A673 (cell line): Measurements from ENCODE around the gene FBXO10. TPM values are rescaled to one million over a fixed set of nuclear protein-coding genes. Genes with fewer than 3 reads are reported as not detected.

Source experiments
- BruUV-seq: library from RNA; stranded (reverse); fragments of 400-500 nt; replicated peaks from 2 replicates; lab custom pipeline; 2021; lab: Mats Ljungman, UMichigan
- CTCF ChIA-PET: fragments of 300-600 bp; sonication (Branson Sonifier 250); formaldehyde crosslinking; loops from one replicate; lab custom pipeline; 2022; ENCODE audit warnings: antibody characterized with exemption; lab: Charles Lee
- POLR2A ChIA-PET: fragments of 300-600 bp; sonication (Branson Sonifier 250); formaldehyde crosslinking; loops from one replicate; lab custom pipeline; 2022; ENCODE audit warnings: antibody characterized with exemption; ENCODE audit not compliant: low non-redundant PET; lab: Charles Lee
- DNase-seq: peaks from one replicate; pipeline ENCODE4 v3.0.0-alpha.2; 2015; ENCODE audit warnings: low spot score
- H3K27ac ChIP-seq: fragments of 200-600 bp; sonication (generic); 2 replicates; pipeline ENCODE4 v1.5.1; 2016; ENCODE audit warnings: mixed run types, low read depth, mild to moderate bottlenecking, mixed read lengths, antibody characterized with exemption, low read length; ENCODE audit not compliant: poor library complexity, severe bottlenecking
- H3K27me3 ChIP-seq: fragments of 200-600 bp; sonication (generic); replicated peaks from 2 replicates; pipeline ENCODE4 v1.6.1; 2017; ENCODE audit warnings: mixed run types, low read depth, mild to moderate bottlenecking, mixed read lengths, antibody characterized with exemption, low read length; ENCODE audit not compliant: insufficient read depth, poor library complexity
- H3K36me3 ChIP-seq: fragments of 200-600 bp; sonication (generic); 2 replicates; pipeline ENCODE4 v1.6.1; 2016; ENCODE audit warnings: mixed run types, mild to moderate bottlenecking, mixed read lengths, antibody characterized with exemption, low read length; ENCODE audit not compliant: insufficient read depth, poor library complexity, severe bottlenecking
- H3K4me1 ChIP-seq: fragments of 200-600 bp; sonication (generic); 2 replicates; pipeline ENCODE4 v1.6.1; 2017; ENCODE audit warnings: mixed run types, mild to moderate bottlenecking, mixed read lengths, antibody characterized with exemption, low read length; ENCODE audit not compliant: insufficient read depth, poor library complexity, severe bottlenecking
- H3K4me3 ChIP-seq: fragments of 200-600 bp; sonication (generic); 2 replicates; pipeline ENCODE4 v1.5.1; 2016; ENCODE audit warnings: low read depth, mixed run types, mild to moderate bottlenecking, mixed read lengths, low read length; ENCODE audit not compliant: poor library complexity, severe bottlenecking
- H3K9me3 ChIP-seq: fragments of 200-600 bp; sonication (generic); 2 replicates; pipeline ENCODE4 v1.6.1; 2016; ENCODE audit warnings: mixed run types, low read depth, mild to moderate bottlenecking, mixed read lengths, antibody characterized with exemption, low read length; ENCODE audit not compliant: poor library complexity, severe bottlenecking
- CTCF ChIP-seq: fragments of 300-800, 200-600 bp; sonication (generic); conservative IDR thresholded peaks from 2 replicates; pipeline ENCODE4 v1.5.1; 2017; ENCODE audit warnings: low read depth, mild to moderate bottlenecking, antibody characterized with exemption, low read length, moderate library complexity, mixed read lengths
- EZH2 ChIP-seq: fragments of 200-600 bp; sonication (generic); IDR thresholded peaks from 2 replicates; pipeline ENCODE4 v1.6.1; 2017; ENCODE audit warnings: borderline replicate concordance, low read depth, mild to moderate bottlenecking, mixed read lengths, antibody characterized with exemption, low read length; ENCODE audit not compliant: poor library complexity, severe bottlenecking
- intact Hi-C: fragments of 100-400 bp; cut with micrococcal nuclease; formaldehyde crosslinking; loops from one replicate; pipeline ENCODE4 v1.10.0; 2022; ENCODE audit not compliant: unreplicated experiment
- total RNA-seq: library from RNA; stranded (reverse); gene quantifications from 2 replicates; pipeline ENCODE4 v1.2.3, GENCODE V29; 2021

The FBXO10 gene
- total RNA-seq, 1 experiment from 2014 or later, result 14.5 TPM

GRCh38 chr9:37547328-37547878 is 28.8 kb downstream of the FBXO10 start:
- Histone ChIP-seq H3K9me3 (no peaks in the 10 kb centered on the region), H3K4me3 (no peak overlapping the region), H3K27me3 (no peaks in the 10 kb centered on the region), H3K36me3 (no peaks in the 10 kb centered on the region), H3K4me1 (no peaks in the 10 kb centered on the region), H3K27ac (no peak overlapping the region)
- no TSS peak for BruUV-seq
- no peak for DNase-seq
- intact Hi-C loops, result no loop called here
- TF ChIP-seq EZH2 (no peak), CTCF (no peak)
- CTCF ChIA-PET, result no interaction called here
- POLR2A ChIA-PET, result no interaction called here

- H3K9me3 ChIP-seq, result no peaks in the 10 kb centered on the region
- BruUV-seq, result no TSS peak
- ChIA-PET CTCF (no interaction called here), POLR2A (no interaction called here)
- H3K36me3 ChIP-seq, result no peaks in the 10 kb centered on the region
- intact Hi-C loops, result no loop called here
- H3K27ac ChIP-seq, result no peak overlapping the region
- no peaks in the 10 kb centered on the region for H3K4me1 ChIP-seq
- TF ChIP-seq CTCF (no peak), EZH2 (no peak)
- no peaks in the 10 kb centered on the region for H3K27me3 ChIP-seq
- DNase-seq, result no peak
- no peak overlapping the region for H3K4me3 ChIP-seq
Measured at GRCh38 chr9:37543468-37543867, 32.7 kb downstream of the FBXO10 start.

- Histone ChIP-seq H3K36me3 (no peaks in the 10 kb centered on the region), H3K9me3 (no peaks in the 10 kb centered on the region), H3K4me1 (no peaks in the 10 kb centered on the region), H3K27me3 (no peaks in the 10 kb centered on the region), H3K4me3 (no peak overlapping the region), H3K27ac (no peak overlapping the region)
- DNase-seq, result no peak
- ChIA-PET POLR2A (no interaction called here), CTCF (no interaction called here)
- TF ChIP-seq EZH2, result no peak
- TF ChIP-seq CTCF, result no peak
- no TSS peak for BruUV-seq
- intact Hi-C loops, result no loop called here
Measured at GRCh38 chr9:37542895-37543294, 33.3 kb downstream of the FBXO10 start.
